ENCODE measurements around the gene TBC1D9.
"Not testable (repeated sequence)": the region's sequence is repeated elsewhere in the genome, so short reads cannot be mapped to it uniquely, and the experiment has no call there.

Gene TBC1D9

DNA sequence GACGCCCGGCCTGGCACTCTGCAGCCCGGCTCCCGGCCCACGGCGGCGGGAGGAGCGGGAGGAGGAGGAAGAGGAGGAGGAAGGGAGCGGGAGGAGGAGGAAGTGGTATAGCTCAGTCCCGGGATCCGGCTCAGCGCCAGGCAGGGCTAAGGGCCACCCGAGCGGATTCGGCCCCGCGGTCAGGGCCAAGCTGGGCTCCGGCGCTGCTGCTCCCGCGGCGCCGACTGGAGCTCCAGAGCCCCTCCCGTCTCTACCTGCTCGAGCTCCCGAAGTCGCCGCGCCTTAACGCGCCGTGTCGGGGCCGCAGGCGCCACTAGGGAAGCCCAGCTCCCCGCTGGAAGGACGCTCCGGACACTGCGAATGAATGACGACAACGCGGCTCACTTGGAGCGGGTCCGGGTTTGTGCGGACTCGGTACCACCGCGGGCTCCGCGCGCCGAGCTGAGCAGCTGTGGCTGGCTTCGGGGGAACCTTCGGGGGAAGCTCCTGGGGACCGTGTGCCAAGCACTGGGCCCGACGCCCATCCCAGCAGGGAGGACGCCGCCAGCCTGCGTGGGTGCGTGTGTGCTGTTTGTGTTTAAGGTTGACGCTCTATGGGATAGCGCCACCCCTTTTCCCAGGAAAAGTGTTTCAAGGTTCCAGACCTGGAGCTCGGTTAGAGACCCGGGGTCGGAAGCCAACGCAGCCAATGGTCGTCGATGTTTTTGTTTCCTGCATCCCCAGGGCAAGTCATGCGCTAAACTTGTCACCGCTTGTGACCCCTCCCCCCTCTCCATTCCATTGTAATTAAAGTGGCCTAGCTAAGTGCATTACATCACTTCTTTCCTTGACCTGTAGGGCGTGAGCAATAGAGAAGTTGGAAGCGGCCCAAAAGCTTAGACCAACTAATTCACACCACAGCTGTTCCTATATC is at the start of gene TBC1D9:
TBC1D9 (minus strand) TSS at position 67 of the 913 bp plus-strand sequence. CDS start 340 bp downstream, outside the sequence.
- peaks cover 95% of the 10 kb centered on the region for H3K27me3 ChIP-seq (ENCODE audit: control insufficient read depth, insufficient read depth, low read length)
- peaks cover 10% of the 10 kb centered on the region; the same call in 1 of the 2 replicates for H3K4me1 ChIP-seq (ENCODE audit: control insufficient read depth, insufficient read depth, low read length)
- H3K27ac ChIP-seq (ENCODE audit: low read depth, low read length): no peak within 1 kb of the TSS
- no peaks in the 10 kb centered on the region for H3K36me3 ChIP-seq (ENCODE audit: control insufficient read depth, insufficient read depth, low read length)
- H3K4me3 ChIP-seq (ENCODE audit: low read depth, low read length): peak within 1 kb of the TSS; percentile 57
- H3K9me3 ChIP-seq (ENCODE audit: control insufficient read depth, insufficient read depth, low read depth, low read length): no peaks in the 10 kb centered on the region
- peak within 1 kb of the TSS; percentile 61 for H3K9ac ChIP-seq (ENCODE audit: low read length)

- H3K9me3 ChIP-seq (ENCODE audit: control insufficient read depth, insufficient read depth, low read depth, low read length): no peaks in the 10 kb centered on the region
- no peaks in the 10 kb centered on the region for H3K36me3 ChIP-seq (ENCODE audit: control insufficient read depth, insufficient read depth, low read length)
- no peak overlapping the region for H3K4me3 ChIP-seq (ENCODE audit: low read depth, low read length)
- no peaks in the 10 kb centered on the region for H3K4me1 ChIP-seq (ENCODE audit: control insufficient read depth, insufficient read depth, low read length)
- H3K27me3 ChIP-seq (ENCODE audit: control insufficient read depth, insufficient read depth, low read length): 0 out of 2 replicates have a peak, but pooled peaks cover 3% of the 10 kb centered on the region
- H3K9ac ChIP-seq (ENCODE audit: low read length): no peak overlapping the region
- no peak overlapping the region for H3K27ac ChIP-seq (ENCODE audit: low read depth, low read length)
Measured at GRCh38 chr4:140805293-140805692, 49.1 kb upstream of the TBC1D9 start.

GRCh38 chr4:140802591-140802990 is 46.4 kb upstream of the TBC1D9 start:
- H3K9ac ChIP-seq (ENCODE audit: low read length): no peak overlapping the region
- H3K4me3 ChIP-seq (ENCODE audit: low read depth, low read length): no peak overlapping the region
- no peaks in the 10 kb centered on the region for H3K4me1 ChIP-seq (ENCODE audit: control insufficient read depth, insufficient read depth, low read length)
- no peaks in the 10 kb centered on the region for H3K36me3 ChIP-seq (ENCODE audit: control insufficient read depth, insufficient read depth, low read length)
- 0 out of 2 replicates have a peak, but pooled peaks cover 3% of the 10 kb centered on the region for H3K27me3 ChIP-seq (ENCODE audit: control insufficient read depth, insufficient read depth, low read length)
- no peaks in the 10 kb centered on the region for H3K9me3 ChIP-seq (ENCODE audit: control insufficient read depth, insufficient read depth, low read depth, low read length)
- H3K27ac ChIP-seq (ENCODE audit: low read depth, low read length): no peak overlapping the region

GRCh38 chr4:140800666-140801065 is 44.5 kb upstream of the TBC1D9 start:
- no peaks in the 10 kb centered on the region for H3K36me3 ChIP-seq (ENCODE audit: control insufficient read depth, insufficient read depth, low read length)
- no peak overlapping the region for H3K27ac ChIP-seq (ENCODE audit: low read depth, low read length)
- no peak overlapping the region for H3K9ac ChIP-seq (ENCODE audit: low read length)
- H3K4me3 ChIP-seq (ENCODE audit: low read depth, low read length): no peak overlapping the region
- 0 out of 2 replicates have a peak, but pooled peaks cover 3% of the 10 kb centered on the region for H3K27me3 ChIP-seq (ENCODE audit: control insufficient read depth, insufficient read depth, low read length)
- no peaks in the 10 kb centered on the region for H3K4me1 ChIP-seq (ENCODE audit: control insufficient read depth, insufficient read depth, low read length)
- no peaks in the 10 kb centered on the region for H3K9me3 ChIP-seq (ENCODE audit: control insufficient read depth, insufficient read depth, low read depth, low read length)

DNA sequence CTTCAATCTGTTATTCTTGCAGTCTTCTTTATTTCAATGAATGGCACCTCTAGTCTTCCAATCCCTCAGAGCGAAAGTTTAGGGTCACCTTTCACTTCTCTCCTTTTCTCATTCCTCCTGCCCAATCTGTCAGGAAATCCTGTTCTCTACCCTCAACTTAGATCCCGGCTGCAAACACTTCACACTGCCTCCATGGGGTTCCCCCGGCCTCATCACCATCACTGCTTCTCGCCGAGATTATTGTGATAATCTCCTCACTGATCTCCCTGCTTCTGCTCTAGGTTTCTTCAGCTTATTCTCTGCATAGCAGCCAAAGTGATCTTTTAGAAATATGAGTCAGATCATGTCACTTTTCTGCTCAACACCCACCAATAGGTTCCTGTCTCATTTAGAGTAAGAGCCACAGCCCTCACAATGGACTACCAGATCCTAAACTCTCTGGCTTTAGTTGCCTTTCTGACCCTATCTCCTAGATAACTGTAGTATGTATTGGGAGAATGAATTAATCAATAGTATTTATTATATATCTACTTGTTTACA is 43.6 kb upstream of the TBC1D9 start:
- Histone ChIP-seq H3K36me3 (ENCODE audit: control insufficient read depth, insufficient read depth, low read length) (no peaks in the 10 kb centered on the region), H3K4me3 (ENCODE audit: low read depth, low read length) (no peak overlapping the region), H3K27ac (ENCODE audit: low read depth, low read length) (no peak overlapping the region), H3K27me3 (ENCODE audit: control insufficient read depth, insufficient read depth, low read length) (0 out of 2 replicates have a peak, but pooled peaks cover 3% of the 10 kb centered on the region), H3K4me1 (ENCODE audit: control insufficient read depth, insufficient read depth, low read length) (no peaks in the 10 kb centered on the region), H3K9me3 (ENCODE audit: control insufficient read depth, insufficient read depth, low read depth, low read length) (no peaks in the 10 kb centered on the region), H3K9ac (ENCODE audit: low read length) (no peak overlapping the region)

DNA sequence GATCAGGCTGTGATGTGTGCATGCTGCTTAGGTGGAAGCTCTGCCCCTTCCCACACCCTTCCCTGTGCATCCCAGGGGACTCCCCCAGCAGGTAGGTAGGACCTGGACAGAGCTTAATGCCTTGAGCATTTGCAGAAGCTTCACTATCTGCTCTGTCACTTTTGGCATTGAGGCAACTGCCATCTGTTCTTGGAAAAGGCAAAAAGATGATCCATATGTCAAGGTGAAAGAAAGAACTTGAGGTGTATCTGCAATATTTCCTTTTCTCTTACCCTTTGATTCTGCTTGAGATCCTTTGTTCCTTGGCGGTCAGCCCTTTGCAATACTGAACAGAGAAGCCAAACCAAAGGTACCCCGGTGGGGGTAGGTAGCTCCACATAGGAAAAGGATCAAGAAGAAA is 37.1 kb upstream of the TBC1D9 start:
- H3K9ac ChIP-seq (ENCODE audit: low read length): no peak overlapping the region
- peaks cover 5% of the 10 kb centered on the region; the same call in 1 of the 2 replicates for H3K27me3 ChIP-seq (ENCODE audit: control insufficient read depth, insufficient read depth, low read length)
- peaks cover 6% of the 10 kb centered on the region; the same call in 1 of the 2 replicates for H3K4me1 ChIP-seq (ENCODE audit: control insufficient read depth, insufficient read depth, low read length)
- no peak overlapping the region for H3K27ac ChIP-seq (ENCODE audit: low read depth, low read length)
- no peaks in the 10 kb centered on the region for H3K36me3 ChIP-seq (ENCODE audit: control insufficient read depth, insufficient read depth, low read length)
- H3K4me3 ChIP-seq (ENCODE audit: low read depth, low read length): no peak overlapping the region
- peaks cover 15% of the 10 kb centered on the region for H3K9me3 ChIP-seq (ENCODE audit: control insufficient read depth, insufficient read depth, low read depth, low read length)

- peaks cover 6% of the 10 kb centered on the region; the same call in 1 of the 2 replicates for H3K4me1 ChIP-seq (ENCODE audit: control insufficient read depth, insufficient read depth, low read length)
- no peak overlapping the region for H3K27ac ChIP-seq (ENCODE audit: low read depth, low read length)
- no peak overlapping the region for H3K9ac ChIP-seq (ENCODE audit: low read length)
- H3K27me3 ChIP-seq (ENCODE audit: control insufficient read depth, insufficient read depth, low read length): peaks cover 5% of the 10 kb centered on the region; the same call in 1 of the 2 replicates
- H3K9me3 ChIP-seq (ENCODE audit: control insufficient read depth, insufficient read depth, low read depth, low read length): peaks cover 20% of the 10 kb centered on the region
- no peaks in the 10 kb centered on the region for H3K36me3 ChIP-seq (ENCODE audit: control insufficient read depth, insufficient read depth, low read length)
- H3K4me3 ChIP-seq (ENCODE audit: low read depth, low read length): no peak overlapping the region
Measured at GRCh38 chr4:140790765-140791164, 34.6 kb upstream of the TBC1D9 start.

GRCh38 chr4:140790171-140790570 is 34.0 kb upstream of the TBC1D9 start:
- Histone ChIP-seq H3K27ac (ENCODE audit: low read depth, low read length) (no peak overlapping the region), H3K9me3 (ENCODE audit: control insufficient read depth, insufficient read depth, low read depth, low read length) (peaks cover 20% of the 10 kb centered on the region), H3K36me3 (ENCODE audit: control insufficient read depth, insufficient read depth, low read length) (no peaks in the 10 kb centered on the region), H3K9ac (ENCODE audit: low read length) (no peak overlapping the region), H3K4me1 (ENCODE audit: control insufficient read depth, insufficient read depth, low read length) (peaks cover 6% of the 10 kb centered on the region; the same call in 1 of the 2 replicates), H3K27me3 (ENCODE audit: control insufficient read depth, insufficient read depth, low read length) (peaks cover 5% of the 10 kb centered on the region; the same call in 1 of the 2 replicates), H3K4me3 (ENCODE audit: low read depth, low read length) (no peak overlapping the region)

DNA sequence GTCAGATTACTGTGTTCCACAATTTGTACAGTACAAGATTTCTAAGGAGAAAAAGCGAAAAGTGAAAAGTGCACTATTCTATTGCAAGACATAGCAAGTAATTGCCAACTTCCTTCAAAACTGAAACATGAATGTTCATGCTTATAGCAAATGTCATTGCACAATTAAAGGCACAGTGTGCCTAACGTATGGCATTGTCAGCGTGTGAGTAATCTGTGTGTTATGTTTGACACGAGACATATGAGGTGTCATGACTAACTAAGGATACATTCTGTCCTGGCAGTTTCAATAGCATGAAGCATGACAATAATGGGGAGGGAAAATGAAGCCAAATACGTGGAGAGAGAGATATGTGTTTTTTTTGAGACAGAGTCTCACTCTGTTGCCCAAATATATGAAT is 33.6 kb upstream of the TBC1D9 start:
- Histone ChIP-seq H3K27ac (ENCODE audit: low read depth, low read length) (no peak overlapping the region), H3K36me3 (ENCODE audit: control insufficient read depth, insufficient read depth, low read length) (no peaks in the 10 kb centered on the region), H3K4me1 (ENCODE audit: control insufficient read depth, insufficient read depth, low read length) (peaks cover 6% of the 10 kb centered on the region; the same call in 1 of the 2 replicates), H3K4me3 (ENCODE audit: low read depth, low read length) (no peak overlapping the region), H3K27me3 (ENCODE audit: control insufficient read depth, insufficient read depth, low read length) (peaks cover 5% of the 10 kb centered on the region; the same call in 1 of the 2 replicates), H3K9ac (ENCODE audit: low read length) (no peak overlapping the region), H3K9me3 (ENCODE audit: control insufficient read depth, insufficient read depth, low read depth, low read length) (peaks cover 20% of the 10 kb centered on the region)

DNA sequence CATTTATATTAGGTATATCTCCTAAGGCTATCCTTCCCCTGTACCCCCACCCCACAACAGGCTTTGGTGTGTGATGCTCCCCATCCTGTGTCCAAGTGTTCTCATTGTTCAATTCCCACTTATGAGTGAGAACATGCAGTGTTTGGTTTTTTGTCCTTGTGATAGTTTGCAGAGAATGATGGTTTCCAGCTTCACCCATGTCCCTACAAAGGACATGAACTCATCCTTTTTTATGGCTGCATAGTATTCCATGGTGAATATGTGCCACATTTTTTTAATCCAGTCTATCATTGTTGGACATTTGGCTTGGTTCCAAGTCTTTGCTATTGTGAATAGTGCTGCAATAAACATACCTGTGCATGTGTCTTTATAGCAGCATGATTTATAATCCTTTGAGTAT is 26.6 kb upstream of the TBC1D9 start:
- not testable (repeated sequence) for H3K36me3 ChIP-seq (ENCODE audit: control insufficient read depth, insufficient read depth, low read length); H3K27ac ChIP-seq (ENCODE audit: low read depth, low read length); H3K4me3 ChIP-seq (ENCODE audit: low read depth, low read length); H3K9me3 ChIP-seq (ENCODE audit: control insufficient read depth, insufficient read depth, low read depth, low read length); H3K9ac ChIP-seq (ENCODE audit: low read length); H3K27me3 ChIP-seq (ENCODE audit: control insufficient read depth, insufficient read depth, low read length); H3K4me1 ChIP-seq (ENCODE audit: control insufficient read depth, insufficient read depth, low read length)

- H3K9ac ChIP-seq (ENCODE audit: low read length): no peak overlapping the region
- H3K27ac ChIP-seq (ENCODE audit: low read depth, low read length): no peak overlapping the region
- H3K9me3 ChIP-seq (ENCODE audit: control insufficient read depth, insufficient read depth, low read depth, low read length): no peaks in the 10 kb centered on the region
- H3K4me3 ChIP-seq (ENCODE audit: low read depth, low read length): no peak overlapping the region
- no peaks in the 10 kb centered on the region for H3K36me3 ChIP-seq (ENCODE audit: control insufficient read depth, insufficient read depth, low read length)
- H3K27me3 ChIP-seq (ENCODE audit: control insufficient read depth, insufficient read depth, low read length): no peaks in the 10 kb centered on the region
- H3K4me1 ChIP-seq (ENCODE audit: control insufficient read depth, insufficient read depth, low read length): no peaks in the 10 kb centered on the region
Measured at GRCh38 chr4:140781596-140781995, 25.4 kb upstream of the TBC1D9 start.

Measured in HUES6 (cell line).